Suprapubic skin (tissue), 3 donors: ENCODE data around the gene GULP1.

Experiments
- POLR2A ChIP-seq, 2 donors: fragments of 450-650 bp; IDR thresholded peaks; one replicate each; pipeline ENCODE4 v1.6.1; 2017; ENCODE audit warnings: antibody characterized with exemption in 2 of 2, mild to moderate bottlenecking in 2 of 2, moderate library complexity in 2 of 2
- TF ChIP-seq, protein P1 (sequence below), 2 donors: fragments of 200-600 bp in 1 of 2; fragments of 450-650 bp in 1 of 2; sonication (generic) in 1 of 2; IDR thresholded peaks; one replicate each; pipeline ENCODE4 v1.5.1; 2016 to 2019; ENCODE audit warnings: antibody characterized with exemption in 2 of 2, mild to moderate bottlenecking in 1 of 2, moderate library complexity in 1 of 2

DNA sequence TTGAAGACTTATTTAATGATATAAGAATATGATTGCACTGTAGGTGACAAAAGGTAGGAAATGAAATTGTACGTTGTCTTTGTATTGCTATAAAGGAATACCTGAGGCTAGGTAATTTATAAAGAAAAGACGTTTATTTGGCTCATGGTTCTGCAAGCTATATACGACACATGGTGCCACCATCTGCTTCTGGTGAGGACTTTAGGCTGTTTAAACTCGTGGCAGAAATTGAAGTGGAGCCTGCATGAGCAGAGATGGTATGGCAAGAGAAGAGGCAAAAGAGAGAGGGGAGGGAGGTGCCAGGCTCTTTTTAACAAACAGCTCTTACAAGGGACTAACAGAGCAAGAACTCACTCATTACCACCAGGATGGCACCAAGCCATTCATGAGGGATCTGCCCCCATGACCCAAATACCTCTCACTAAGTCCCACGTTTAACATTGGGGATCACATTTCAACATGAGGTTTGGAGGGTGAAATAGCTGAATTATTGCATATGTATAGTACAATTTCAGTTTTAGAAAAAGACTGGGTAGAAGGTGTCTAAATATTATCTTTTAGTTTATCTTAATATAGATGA lies 86.8 kb downstream of the GULP1 start:
- TF ChIP-seq, protein P1, sequence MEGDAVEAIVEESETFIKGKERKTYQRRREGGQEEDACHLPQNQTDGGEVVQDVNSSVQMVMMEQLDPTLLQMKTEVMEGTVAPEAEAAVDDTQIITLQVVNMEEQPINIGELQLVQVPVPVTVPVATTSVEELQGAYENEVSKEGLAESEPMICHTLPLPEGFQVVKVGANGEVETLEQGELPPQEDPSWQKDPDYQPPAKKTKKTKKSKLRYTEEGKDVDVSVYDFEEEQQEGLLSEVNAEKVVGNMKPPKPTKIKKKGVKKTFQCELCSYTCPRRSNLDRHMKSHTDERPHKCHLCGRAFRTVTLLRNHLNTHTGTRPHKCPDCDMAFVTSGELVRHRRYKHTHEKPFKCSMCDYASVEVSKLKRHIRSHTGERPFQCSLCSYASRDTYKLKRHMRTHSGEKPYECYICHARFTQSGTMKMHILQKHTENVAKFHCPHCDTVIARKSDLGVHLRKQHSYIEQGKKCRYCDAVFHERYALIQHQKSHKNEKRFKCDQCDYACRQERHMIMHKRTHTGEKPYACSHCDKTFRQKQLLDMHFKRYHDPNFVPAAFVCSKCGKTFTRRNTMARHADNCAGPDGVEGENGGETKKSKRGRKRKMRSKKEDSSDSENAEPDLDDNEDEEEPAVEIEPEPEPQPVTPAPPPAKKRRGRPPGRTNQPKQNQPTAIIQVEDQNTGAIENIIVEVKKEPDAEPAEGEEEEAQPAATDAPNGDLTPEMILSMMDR (IDR thresholded peaks at IDR 0.05) = no peak
- no peak for TF ChIP-seq POLR2A (IDR thresholded peaks at IDR 0.05)
